ENCODE results near the gene FBXO31.
A peak's percentile ranks its signal among the peaks of the same experiment; 100 is the strongest.
"Not testable (repeated sequence)": the region's sequence is repeated elsewhere in the genome, so short reads cannot be mapped to it uniquely, and the experiment has no call there.

- TF ChIP-seq, protein P1, sequence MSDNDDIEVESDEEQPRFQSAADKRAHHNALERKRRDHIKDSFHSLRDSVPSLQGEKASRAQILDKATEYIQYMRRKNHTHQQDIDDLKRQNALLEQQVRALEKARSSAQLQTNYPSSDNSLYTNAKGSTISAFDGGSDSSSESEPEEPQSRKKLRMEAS (IDR thresholded peaks at IDR 0.05), result peak; percentile 54; the same call in 1 of the 2 replicates
- not testable (repeated sequence) for TF ChIP-seq CTCF (CRISPR knock-in tag; IDR thresholded peaks at IDR 0.05); ZFP37 (CRISPR knock-in tag; IDR thresholded peaks at IDR 0.05; ENCODE audit: borderline replicate concordance); ZFP36L2 (CRISPR knock-in tag; IDR thresholded peaks at IDR 0.05); EZH2 (conservative IDR thresholded peaks at IDR 0.05; ENCODE audit: low read depth, low read length); ATF7 (IDR thresholded peaks at IDR 0.05); ATF7 (CRISPR knock-in tag; IDR thresholded peaks at IDR 0.05); RFX5 (IDR thresholded peaks at IDR 0.05; ENCODE audit: low read depth, low read length)
- TF ChIP-seq MYC (CRISPR knock-in tag; IDR thresholded peaks at IDR 0.05; ENCODE audit: borderline replicate concordance) (peak; percentile 20; the same call in 1 of the 2 replicates), POLR2A (IDR thresholded peaks at IDR 0.05; ENCODE audit: insufficient read depth in 1 of 2, low read depth in 2 of 2, low read length in 2 of 2) (peak in 1 of 2 experiments; percentile 48; a peak in 1 of 4 replicates), ZNF329 (CRISPR knock-in tag; IDR thresholded peaks at IDR 0.05; ENCODE audit: low read depth) (0 out of 2 replicates have a peak, but pooled peaks have one; percentile 32), ISX (CRISPR knock-in tag; conservative IDR thresholded peaks at IDR 0.05) (0 out of 2 replicates have a peak, but pooled peaks have one; percentile 27)
These were observed 4.2 kb downstream of the FBXO31 start for GRCh38 chr16:87379312-87379752.

Measured in HepG2 (cell line).